Measurements from ENCODE around the gene SMG9.
"Not testable (repeated sequence)": the region's sequence is repeated elsewhere in the genome, so short reads cannot be mapped to it uniquely, and the experiment has no call there.

SMG9 gene

GRCh38 chr19:43688059-43688701 is 66.6 kb downstream of the SMG9 start:
- DNase-seq, result no peak

GRCh38 chr19:43687660-43687997 is 67.1 kb downstream of the SMG9 start:
- DNase-seq, result no peak

GRCh38 chr19:43684326-43684725 is 70.4 kb downstream of the SMG9 start:
- DNase-seq, result no peak

GRCh38 chr19:43683905-43684304 is 70.9 kb downstream of the SMG9 start:
- no peak for DNase-seq

- no peak for DNase-seq
These were observed 71.7 kb downstream of the SMG9 start for GRCh38 chr19:43682824-43683661.

- DNase-seq, result not testable (repeated sequence)
These were observed 72.5 kb downstream of the SMG9 start for GRCh38 chr19:43682269-43682668.

GRCh38 chr19:43681821-43682220 is 72.9 kb downstream of the SMG9 start:
- DNase-seq, result no peak

GRCh38 chr19:43678512-43679261 is 76.1 kb downstream of the SMG9 start:
- no peak for DNase-seq
